LNCAP (cell line): ENCODE measurements around the gene NEK8.

Experiments used
- TF ChIP-seq, protein P1 (sequence below): fragments of 450-650 bp; IDR thresholded peaks from 2 replicates; pipeline ENCODE4 v1.5.1; 2017; ENCODE audit warnings: mild to moderate bottlenecking

Gene NEK8

DNA sequence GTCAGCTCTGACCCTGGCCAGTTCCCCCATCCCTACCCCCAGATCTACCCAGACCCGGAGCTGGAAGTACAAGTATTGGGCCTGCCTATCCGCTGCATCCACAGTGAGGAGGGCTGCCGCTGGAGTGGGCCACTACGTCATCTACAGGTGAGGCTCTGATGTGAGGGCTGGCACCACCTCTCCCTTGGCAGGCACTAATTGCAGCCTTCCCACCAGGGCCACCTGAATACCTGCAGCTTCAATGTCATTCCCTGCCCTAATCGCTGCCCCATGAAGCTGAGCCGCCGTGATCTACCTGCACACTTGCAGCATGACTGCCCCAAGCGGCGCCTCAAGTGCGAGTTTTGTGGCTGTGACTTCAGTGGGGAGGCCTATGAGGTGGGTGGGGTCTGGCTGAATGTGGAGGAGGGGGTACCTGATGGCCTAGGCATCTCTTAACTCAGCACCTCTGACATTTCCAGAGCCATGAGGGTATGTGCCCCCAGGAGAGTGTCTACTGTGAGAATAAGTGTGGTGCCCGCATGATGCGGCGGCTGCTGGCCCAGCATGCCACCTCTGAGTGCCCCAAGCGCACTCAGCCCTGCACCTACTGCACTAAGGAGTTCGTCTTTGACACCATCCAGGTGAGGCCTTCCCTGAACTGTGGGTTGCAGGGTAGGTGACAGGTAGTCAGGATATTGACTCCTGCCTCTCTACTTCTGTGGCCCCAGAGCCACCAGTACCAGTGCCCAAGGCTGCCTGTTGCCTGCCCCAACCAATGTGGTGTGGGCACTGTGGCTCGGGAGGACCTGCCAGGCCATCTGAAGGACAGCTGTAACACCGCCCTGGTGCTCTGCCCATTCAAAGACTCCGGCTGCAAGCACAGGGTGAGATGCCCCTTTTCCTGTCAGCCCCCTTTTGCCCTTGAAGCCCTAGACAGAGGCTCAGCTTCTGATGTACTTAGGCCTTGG lies 19.5 kb downstream of the NEK8 start:
- TF ChIP-seq, protein P1, sequence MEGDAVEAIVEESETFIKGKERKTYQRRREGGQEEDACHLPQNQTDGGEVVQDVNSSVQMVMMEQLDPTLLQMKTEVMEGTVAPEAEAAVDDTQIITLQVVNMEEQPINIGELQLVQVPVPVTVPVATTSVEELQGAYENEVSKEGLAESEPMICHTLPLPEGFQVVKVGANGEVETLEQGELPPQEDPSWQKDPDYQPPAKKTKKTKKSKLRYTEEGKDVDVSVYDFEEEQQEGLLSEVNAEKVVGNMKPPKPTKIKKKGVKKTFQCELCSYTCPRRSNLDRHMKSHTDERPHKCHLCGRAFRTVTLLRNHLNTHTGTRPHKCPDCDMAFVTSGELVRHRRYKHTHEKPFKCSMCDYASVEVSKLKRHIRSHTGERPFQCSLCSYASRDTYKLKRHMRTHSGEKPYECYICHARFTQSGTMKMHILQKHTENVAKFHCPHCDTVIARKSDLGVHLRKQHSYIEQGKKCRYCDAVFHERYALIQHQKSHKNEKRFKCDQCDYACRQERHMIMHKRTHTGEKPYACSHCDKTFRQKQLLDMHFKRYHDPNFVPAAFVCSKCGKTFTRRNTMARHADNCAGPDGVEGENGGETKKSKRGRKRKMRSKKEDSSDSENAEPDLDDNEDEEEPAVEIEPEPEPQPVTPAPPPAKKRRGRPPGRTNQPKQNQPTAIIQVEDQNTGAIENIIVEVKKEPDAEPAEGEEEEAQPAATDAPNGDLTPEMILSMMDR = no peak

DNA sequence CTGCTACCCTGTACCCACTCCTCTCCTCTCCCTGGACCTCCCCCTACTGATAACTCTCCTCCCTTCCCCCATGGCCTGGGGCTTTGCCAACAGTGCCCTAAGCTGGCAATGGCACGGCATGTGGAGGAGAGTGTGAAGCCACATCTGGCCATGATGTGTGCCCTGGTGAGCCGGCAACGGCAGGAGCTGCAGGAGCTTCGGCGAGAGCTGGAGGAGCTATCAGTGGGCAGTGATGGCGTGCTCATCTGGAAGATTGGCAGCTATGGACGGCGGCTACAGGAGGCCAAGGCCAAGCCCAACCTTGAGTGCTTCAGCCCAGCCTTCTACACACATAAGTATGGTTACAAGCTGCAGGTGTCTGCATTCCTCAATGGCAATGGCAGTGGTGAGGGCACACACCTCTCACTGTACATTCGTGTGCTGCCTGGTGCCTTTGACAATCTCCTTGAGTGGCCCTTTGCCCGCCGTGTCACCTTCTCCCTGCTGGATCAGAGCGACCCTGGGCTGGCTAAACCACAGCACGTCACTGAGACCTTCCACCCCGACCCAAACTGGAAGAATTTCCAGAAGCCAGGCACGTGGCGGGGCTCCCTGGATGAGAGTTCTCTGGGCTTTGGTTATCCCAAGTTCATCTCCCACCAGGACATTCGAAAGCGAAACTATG lies 20.4 kb downstream of the NEK8 start:
- TF ChIP-seq, protein P1 = no peak

DNA sequence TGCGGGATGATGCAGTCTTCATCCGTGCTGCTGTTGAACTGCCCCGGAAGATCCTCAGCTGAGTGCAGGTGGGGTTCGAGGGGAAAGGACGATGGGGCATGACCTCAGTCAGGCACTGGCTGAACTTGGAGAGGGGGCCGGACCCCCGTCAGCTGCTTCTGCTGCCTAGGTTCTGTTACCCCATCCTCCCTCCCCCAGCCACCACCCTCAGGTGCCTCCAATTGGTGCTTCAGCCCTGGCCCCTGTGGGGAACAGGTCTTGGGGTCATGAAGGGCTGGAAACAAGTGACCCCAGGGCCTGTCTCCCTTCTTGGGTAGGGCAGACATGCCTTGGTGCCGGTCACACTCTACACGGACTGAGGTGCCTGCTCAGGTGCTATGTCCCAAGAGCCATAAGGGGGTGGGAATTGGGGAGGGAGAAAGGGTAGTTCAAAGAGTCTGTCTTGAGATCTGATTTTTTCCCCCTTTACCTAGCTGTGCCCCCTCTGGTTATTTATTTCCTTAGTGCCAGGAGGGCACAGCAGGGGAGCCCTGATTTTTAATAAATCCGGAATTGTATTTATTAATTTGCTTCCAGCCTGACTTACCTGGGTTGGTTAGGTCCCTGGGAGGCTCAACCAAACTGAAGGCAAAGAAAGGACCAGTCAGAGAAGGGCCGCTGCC lies 21.1 kb downstream of the NEK8 start:
- TF ChIP-seq, protein P1 = no peak

DNA sequence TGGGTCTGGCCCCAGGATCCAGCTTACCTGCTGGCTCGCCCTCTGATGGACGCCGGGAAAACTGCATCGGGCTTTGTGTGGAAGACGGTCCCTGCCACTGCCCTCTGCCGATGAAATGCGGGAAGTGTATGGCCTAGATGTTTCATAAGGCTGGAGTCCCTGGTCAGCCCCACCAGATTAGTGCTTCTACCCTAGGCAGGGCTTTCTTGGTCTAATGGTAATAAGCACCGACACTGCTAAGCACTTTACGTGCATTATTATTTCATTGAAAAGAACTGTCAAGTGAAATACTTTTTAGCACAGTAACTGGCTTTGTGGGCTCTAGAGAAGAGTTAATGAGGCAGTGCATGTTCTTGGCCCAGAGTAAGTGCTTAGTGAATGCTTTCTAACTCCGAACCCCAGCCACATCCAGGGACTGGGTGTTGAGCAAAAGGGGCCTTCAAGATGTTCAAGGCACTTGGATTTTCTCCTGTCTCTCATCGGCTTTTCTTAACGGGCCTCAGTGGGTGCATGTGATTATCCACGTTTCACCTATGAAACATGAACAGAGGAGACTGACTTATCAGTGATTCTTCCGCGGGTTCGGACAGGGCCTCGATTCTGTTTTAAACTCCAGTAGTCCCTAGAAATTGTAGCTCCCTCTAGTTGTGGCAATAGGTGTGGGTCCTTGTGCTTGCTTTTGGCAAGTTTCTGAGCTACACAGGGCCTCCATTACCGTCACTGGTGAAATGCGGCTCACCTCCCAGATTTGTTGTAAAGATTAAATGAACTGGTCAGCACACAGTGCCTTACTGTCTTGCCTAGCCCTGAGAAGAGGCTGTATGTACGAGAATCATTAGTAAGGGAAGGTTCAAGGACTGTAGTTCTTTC lies 21.8 kb downstream of the NEK8 start:
- TF ChIP-seq, protein P1 = peak; percentile 99

DNA sequence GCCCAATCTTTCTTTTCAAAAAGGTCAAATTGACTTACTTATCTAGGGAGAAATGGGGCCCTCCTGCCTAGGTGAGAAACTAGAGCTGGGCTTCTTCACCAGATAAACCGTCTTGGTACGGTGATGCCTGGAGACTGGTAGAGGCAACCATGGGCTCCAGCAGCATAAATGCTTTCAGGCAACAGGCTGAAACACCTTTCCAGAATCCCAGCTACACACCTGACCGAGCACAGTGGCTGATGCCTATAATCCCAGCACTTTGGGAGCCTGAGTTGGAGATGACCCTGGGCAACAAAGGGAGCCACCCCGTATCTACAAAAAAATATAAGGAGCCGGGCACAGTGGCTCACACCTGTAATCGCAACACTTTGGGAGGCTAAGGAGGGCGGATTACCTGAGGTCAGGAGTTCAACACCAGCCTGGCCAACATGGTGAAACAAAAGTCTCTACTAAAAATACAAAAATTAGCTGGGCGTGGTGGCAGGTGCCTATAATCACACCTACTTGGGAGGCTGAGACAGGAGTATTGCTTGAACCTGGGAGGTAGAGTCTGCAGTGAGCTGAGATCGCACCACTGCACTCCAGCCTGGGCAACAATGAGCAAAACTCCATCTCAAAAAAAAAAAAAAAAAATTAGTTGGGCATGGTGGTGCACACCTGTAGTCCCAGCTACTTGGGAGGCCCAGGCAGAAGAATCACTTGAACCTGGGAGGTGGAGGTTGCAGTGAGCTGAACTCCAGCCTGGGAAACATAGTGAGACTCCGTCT lies 23.2 kb downstream of the NEK8 start:
- TF ChIP-seq, protein P1 = no peak

DNA sequence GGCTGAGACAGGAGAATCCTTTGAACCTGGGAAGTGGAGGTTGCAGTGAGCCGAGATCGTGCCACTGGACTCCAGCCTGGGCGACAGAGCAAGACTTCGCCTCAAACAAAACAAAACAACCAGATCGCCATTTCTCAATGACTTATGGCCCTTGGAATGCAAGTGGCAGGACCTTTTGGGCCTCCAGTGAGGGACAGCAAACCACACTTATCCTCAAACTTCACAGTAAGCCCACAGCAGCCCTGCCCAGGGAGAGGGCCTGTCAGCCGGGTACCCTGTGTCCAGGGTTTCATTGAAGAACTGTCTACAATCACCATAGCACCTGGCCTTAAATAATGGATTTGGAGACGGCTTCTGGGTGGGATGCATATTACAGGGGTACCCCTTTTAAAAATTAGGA lies 26.9 kb downstream of the NEK8 start:
- TF ChIP-seq, protein P1 = no peak
